Liver (tissue), 9 donors: Measurements from ENCODE around the gene ARHGEF19. TPM values are rescaled to one million over a fixed set of nuclear protein-coding genes. Genes with fewer than 3 reads are reported as not detected.

Experiments
- DNase-seq: peaks from one replicate; pipeline ENCODE4 v3.0.0-alpha.2; 2017; ENCODE audit warnings: low spot score
- H3K27ac ChIP-seq, 2 donors: one replicate each; pipeline ENCODE4 v1.7.0; 2013; ENCODE audit warnings: inconsistent platforms in 2 of 2, low read length in 2 of 2, control low read depth in 1 of 2, low read depth in 1 of 2, mild to moderate bottlenecking in 1 of 2
- H3K27me3 ChIP-seq, 4 donors: one replicate each; pipeline versions ENCODE4 v1.6.1 to v1.7.0; 2013; ENCODE audit warnings: low read length in 3 of 4, inconsistent platforms in 1 of 4, mild to moderate bottlenecking in 1 of 4, moderate library complexity in 1 of 4; ENCODE audit not compliant: control insufficient read depth in 4 of 4, insufficient read depth in 4 of 4
- H3K36me3 ChIP-seq, 4 donors: one replicate each; pipeline versions ENCODE4 v1.6.1 to v1.7.0; 2013; ENCODE audit warnings: low read length in 3 of 4, mild to moderate bottlenecking in 3 of 4, low read depth in 1 of 4, moderate library complexity in 1 of 4; ENCODE audit not compliant: control insufficient read depth in 4 of 4, insufficient read depth in 3 of 4
- H3K4me1 ChIP-seq, 4 donors: one replicate each; pipeline versions ENCODE4 v1.6.1 to v1.7.0; 2013; ENCODE audit warnings: low read length in 3 of 4, mild to moderate bottlenecking in 3 of 4, moderate library complexity in 1 of 4; ENCODE audit not compliant: control insufficient read depth in 4 of 4, insufficient read depth in 4 of 4
- H3K4me3 ChIP-seq, 3 donors: one replicate each; pipeline versions ENCODE4 v1.6.1 to v1.7.0; 2013; ENCODE audit warnings: low read length in 3 of 3, control low read depth in 1 of 3, low read depth in 1 of 3, mild to moderate bottlenecking in 1 of 3
- H3K9ac ChIP-seq, 2 donors: one replicate each; pipeline ENCODE4 v1.7.0; 2013; ENCODE audit warnings: low read length in 2 of 2, mild to moderate bottlenecking in 2 of 2, moderate library complexity in 2 of 2, control low read depth in 1 of 2, low read depth in 1 of 2
- H3K9me3 ChIP-seq, 4 donors: one replicate each; pipeline versions ENCODE4 v1.6.1 to v1.7.0; 2013; ENCODE audit warnings: low read length in 3 of 4; ENCODE audit not compliant: control insufficient read depth in 4 of 4
- EGR1 ChIP-seq, 2 donors: IDR thresholded peaks; 2 replicates each; pipeline ENCODE4 v1.6.1; 2016 to 2018; ENCODE audit warnings: antibody characterized with exemption in 2 of 2, low read depth in 2 of 2
- FOXA1 ChIP-seq: IDR thresholded peaks from 2 replicates; pipeline ENCODE4 v1.6.1; 2016; ENCODE audit warnings: antibody characterized with exemption
- FOXA2 ChIP-seq: IDR thresholded peaks from 2 replicates; pipeline ENCODE4 v1.6.1; 2016; ENCODE audit warnings: antibody characterized with exemption
- GABPA ChIP-seq, 2 donors: IDR thresholded peaks in 1 of 2; conservative IDR thresholded peaks in 1 of 2; 2 replicates each; pipeline ENCODE4 v1.6.1; 2016; ENCODE audit warnings: antibody characterized with exemption in 2 of 2, mild to moderate bottlenecking in 1 of 2, moderate library complexity in 1 of 2
- HNF4A ChIP-seq, 2 donors: conservative IDR thresholded peaks; 2 replicates each; pipeline ENCODE4 v1.6.1; 2016; ENCODE audit warnings: antibody characterized with exemption in 2 of 2, mild to moderate bottlenecking in 2 of 2
- HNF4G ChIP-seq: IDR thresholded peaks from 2 replicates; pipeline ENCODE4 v1.6.1; 2016; ENCODE audit warnings: antibody characterized with exemption
- JUND ChIP-seq, 2 donors: IDR thresholded peaks; 2 replicates each; pipeline ENCODE4 v1.6.1; 2016; ENCODE audit warnings: antibody characterized with exemption in 2 of 2
- NR2F2 ChIP-seq: IDR thresholded peaks from 2 replicates; pipeline ENCODE4 v1.6.1; 2016; ENCODE audit warnings: antibody characterized with exemption
- RAD21 ChIP-seq, 2 donors: IDR thresholded peaks; 2 replicates each; pipeline ENCODE4 v1.6.1; 2016; ENCODE audit warnings: antibody characterized with exemption in 2 of 2, mild to moderate bottlenecking in 2 of 2
- RXRA ChIP-seq, 2 donors: IDR thresholded peaks; 2 replicates each; pipeline ENCODE4 v1.6.1; 2017 to 2018; ENCODE audit warnings: antibody characterized with exemption in 2 of 2, mild to moderate bottlenecking in 1 of 2
- SP1 ChIP-seq: IDR thresholded peaks from 2 replicates; pipeline ENCODE4 v1.6.1; 2018; ENCODE audit warnings: antibody characterized with exemption, mild to moderate bottlenecking
- TAF1 ChIP-seq: conservative IDR thresholded peaks from 2 replicates; pipeline ENCODE4 v1.6.1; 2016; ENCODE audit warnings: antibody characterized with exemption, mild to moderate bottlenecking
- YY1 ChIP-seq: IDR thresholded peaks from 2 replicates; pipeline ENCODE4 v1.6.1; 2016; ENCODE audit warnings: antibody characterized with exemption, mild to moderate bottlenecking
- WGBS: extraction: QIAGEN DNeasy Blood & Tissue Kit; methylation state at CpG from one replicate; pipeline ENCODE4 v1.1.7; 2013; 5-methylcytosine and 5-hydroxymethylcytosine counted together
- polyA plus RNA-seq, 2 donors: library from polyadenylated mRNA; stranded (reverse) in 1 of 2; unstranded in 1 of 2; fragments of 200-250 nt in 1 of 2; fragments of >200 nt in 1 of 2; fragmentation: Nextera tagmentation in 1 of 2; extraction: Ambion mirVana in 1 of 2; gene quantifications; one replicate each; pipeline versions ENCODE4 v1.2.1 to v1.2.3, GENCODE V29; 2013 to 2015
- total RNA-seq, 2 donors: library from RNA; depleted of rRNA; stranded (reverse); fragments of >200 nt; gene quantifications; one replicate each; pipeline ENCODE4 v1.2.3, GENCODE V29; 2014
- TF ChIP-seq, protein P1 (sequence below): IDR thresholded peaks from 2 replicates; pipeline ENCODE4 v1.6.1; 2016; ENCODE audit warnings: antibody characterized with exemption
- TF ChIP-seq, protein P2 (sequence below): IDR thresholded peaks from 2 replicates; pipeline ENCODE4 v1.6.1; 2016; ENCODE audit warnings: antibody characterized with exemption, mild to moderate bottlenecking
- TF ChIP-seq, protein P3 (sequence below): fragments of 150-350 bp; IDR thresholded peaks from 2 replicates; pipeline ENCODE4 v1.5.1; 2017; ENCODE audit warnings: improper control_type of control experiment, low read depth, low read length; ENCODE audit not compliant: missing input control
- TF ChIP-seq, protein P4 (sequence below): IDR thresholded peaks from 2 replicates; pipeline ENCODE4 v1.6.1; 2016; ENCODE audit warnings: antibody characterized with exemption
- donor health status: healthy.
- donor health status: healthy.
- donor health status: healthy.
- donor health status: healthy.
- donor health status: healthy.

ARHGEF19 gene
- total and polyA plus RNA-seq, 4 donors, result 0.79 to 3.2 (median 2.5) TPM

DNA sequence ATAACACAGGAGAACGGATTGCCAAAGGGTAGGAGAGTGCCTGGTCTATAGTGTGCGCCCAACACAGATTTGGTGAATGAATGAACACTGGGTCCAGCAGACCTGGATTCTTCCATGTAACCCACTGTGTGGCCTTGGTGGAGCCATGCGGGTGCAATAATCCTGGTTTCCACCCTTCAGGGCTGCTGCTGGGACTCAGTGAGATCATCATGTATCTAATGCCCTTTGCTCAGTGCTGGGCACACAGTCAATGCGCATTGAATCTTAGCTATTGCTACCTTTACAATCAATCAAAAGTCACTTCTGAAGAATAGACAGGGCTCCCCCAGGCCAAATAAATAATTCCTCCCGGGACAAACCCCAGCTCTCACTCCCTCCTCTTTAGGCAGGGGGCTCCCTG lies 50.7 kb downstream of the ARHGEF19 start:
- TF ChIP-seq, protein P1, sequence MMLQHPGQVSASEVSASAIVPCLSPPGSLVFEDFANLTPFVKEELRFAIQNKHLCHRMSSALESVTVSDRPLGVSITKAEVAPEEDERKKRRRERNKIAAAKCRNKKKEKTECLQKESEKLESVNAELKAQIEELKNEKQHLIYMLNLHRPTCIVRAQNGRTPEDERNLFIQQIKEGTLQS, result no peak
- TF ChIP-seq TAF1 (no peak), SP1 (no peak), GABPA (IDR thresholded peaks at IDR 0.05 in 1 of 2, conservative IDR thresholded peaks at IDR 0.05 in 1 of 2) (no peak), FOXA1 (no peak), NR2F2 (no peak), HNF4A (conservative IDR thresholded peaks at IDR 0.05) (no peak), RXRA (IDR thresholded peaks at IDR 0.05) (no peak), HNF4G (no peak), EGR1 (IDR thresholded peaks at IDR 0.05; ENCODE audit: low read depth in 2 of 2) (no peak), RAD21 (IDR thresholded peaks at IDR 0.05) (no peak), FOXA2 (no peak)
- TF ChIP-seq, protein P2, sequence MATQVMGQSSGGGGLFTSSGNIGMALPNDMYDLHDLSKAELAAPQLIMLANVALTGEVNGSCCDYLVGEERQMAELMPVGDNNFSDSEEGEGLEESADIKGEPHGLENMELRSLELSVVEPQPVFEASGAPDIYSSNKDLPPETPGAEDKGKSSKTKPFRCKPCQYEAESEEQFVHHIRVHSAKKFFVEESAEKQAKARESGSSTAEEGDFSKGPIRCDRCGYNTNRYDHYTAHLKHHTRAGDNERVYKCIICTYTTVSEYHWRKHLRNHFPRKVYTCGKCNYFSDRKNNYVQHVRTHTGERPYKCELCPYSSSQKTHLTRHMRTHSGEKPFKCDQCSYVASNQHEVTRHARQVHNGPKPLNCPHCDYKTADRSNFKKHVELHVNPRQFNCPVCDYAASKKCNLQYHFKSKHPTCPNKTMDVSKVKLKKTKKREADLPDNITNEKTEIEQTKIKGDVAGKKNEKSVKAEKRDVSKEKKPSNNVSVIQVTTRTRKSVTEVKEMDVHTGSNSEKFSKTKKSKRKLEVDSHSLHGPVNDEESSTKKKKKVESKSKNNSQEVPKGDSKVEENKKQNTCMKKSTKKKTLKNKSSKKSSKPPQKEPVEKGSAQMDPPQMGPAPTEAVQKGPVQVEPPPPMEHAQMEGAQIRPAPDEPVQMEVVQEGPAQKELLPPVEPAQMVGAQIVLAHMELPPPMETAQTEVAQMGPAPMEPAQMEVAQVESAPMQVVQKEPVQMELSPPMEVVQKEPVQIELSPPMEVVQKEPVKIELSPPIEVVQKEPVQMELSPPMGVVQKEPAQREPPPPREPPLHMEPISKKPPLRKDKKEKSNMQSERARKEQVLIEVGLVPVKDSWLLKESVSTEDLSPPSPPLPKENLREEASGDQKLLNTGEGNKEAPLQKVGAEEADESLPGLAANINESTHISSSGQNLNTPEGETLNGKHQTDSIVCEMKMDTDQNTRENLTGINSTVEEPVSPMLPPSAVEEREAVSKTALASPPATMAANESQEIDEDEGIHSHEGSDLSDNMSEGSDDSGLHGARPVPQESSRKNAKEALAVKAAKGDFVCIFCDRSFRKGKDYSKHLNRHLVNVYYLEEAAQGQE, result no peak
- TF ChIP-seq, protein P3, sequence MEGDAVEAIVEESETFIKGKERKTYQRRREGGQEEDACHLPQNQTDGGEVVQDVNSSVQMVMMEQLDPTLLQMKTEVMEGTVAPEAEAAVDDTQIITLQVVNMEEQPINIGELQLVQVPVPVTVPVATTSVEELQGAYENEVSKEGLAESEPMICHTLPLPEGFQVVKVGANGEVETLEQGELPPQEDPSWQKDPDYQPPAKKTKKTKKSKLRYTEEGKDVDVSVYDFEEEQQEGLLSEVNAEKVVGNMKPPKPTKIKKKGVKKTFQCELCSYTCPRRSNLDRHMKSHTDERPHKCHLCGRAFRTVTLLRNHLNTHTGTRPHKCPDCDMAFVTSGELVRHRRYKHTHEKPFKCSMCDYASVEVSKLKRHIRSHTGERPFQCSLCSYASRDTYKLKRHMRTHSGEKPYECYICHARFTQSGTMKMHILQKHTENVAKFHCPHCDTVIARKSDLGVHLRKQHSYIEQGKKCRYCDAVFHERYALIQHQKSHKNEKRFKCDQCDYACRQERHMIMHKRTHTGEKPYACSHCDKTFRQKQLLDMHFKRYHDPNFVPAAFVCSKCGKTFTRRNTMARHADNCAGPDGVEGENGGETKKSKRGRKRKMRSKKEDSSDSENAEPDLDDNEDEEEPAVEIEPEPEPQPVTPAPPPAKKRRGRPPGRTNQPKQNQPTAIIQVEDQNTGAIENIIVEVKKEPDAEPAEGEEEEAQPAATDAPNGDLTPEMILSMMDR, result no peak
- TF ChIP-seq, protein P4, sequence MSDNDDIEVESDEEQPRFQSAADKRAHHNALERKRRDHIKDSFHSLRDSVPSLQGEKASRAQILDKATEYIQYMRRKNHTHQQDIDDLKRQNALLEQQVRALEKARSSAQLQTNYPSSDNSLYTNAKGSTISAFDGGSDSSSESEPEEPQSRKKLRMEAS, result no peak
- Histone ChIP-seq H3K27me3 (no peaks in the 10 kb centered on the region), H3K27ac (no peak overlapping the region), H3K9me3 (no peaks in the 10 kb centered on the region), H3K9ac (no peak overlapping the region), H3K4me3 (no peak overlapping the region), H3K36me3 (no peaks in the 10 kb centered on the region), H3K4me1 (peaks cover 0 to 2% (median 0%) of the 10 kb centered on the region in 4 donors)
- no peak for DNase-seq
- WGBS, result 83% methylated on average over 5 of the region's 5 CpGs

DNA sequence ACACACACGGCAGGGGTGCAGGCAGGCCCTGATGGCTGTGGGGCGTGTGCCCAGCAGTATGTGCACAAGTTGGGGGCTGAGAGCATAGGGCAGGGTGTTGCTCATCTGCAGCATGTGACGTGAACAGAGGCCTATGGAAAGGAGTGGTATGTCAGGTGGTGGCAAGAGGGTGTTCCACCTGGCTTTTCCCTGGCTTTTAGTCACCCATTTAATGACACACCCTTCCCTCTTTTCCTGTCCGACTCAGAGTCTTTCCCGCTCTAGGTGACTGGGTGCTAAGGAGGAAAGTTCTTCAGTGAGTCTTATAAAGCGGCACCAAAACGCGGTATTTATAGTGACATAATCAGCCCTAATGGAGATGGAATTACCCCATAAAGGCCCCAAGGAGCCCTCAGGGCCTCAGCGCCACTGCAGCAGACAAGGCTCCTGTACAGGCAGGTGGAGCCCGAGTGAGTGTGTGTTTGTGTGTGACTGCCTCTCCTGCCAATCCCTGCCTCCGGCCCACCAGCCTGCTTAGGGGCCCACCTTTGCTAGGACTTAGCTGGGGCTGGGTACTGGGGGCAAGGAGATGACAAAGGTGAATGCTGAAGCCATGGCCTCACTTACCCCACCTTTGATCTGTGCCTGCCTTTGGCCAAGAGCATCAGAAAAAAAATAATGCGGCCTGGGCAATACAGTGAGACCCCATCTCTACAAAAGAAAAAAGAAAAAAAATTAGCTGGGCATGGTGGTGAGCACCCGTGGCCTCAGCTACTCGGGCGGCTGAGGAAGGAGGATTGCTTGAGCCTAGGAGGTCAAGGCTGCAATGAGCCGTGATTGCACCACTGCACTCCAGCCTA lies 53.2 kb downstream of the ARHGEF19 start:
- 86% methylated on average over 16 of the region's 16 CpGs for WGBS
- TF ChIP-seq JUND (IDR thresholded peaks at IDR 0.05) (no peak), RXRA (IDR thresholded peaks at IDR 0.05) (no peak), YY1 (no peak), GABPA (IDR thresholded peaks at IDR 0.05 in 1 of 2, conservative IDR thresholded peaks at IDR 0.05 in 1 of 2) (no peak), NR2F2 (no peak), TAF1 (no peak), HNF4A (conservative IDR thresholded peaks at IDR 0.05) (no peak), FOXA1 (no peak)
- TF ChIP-seq, protein P3, result no peak
- TF ChIP-seq, protein P2, result no peak
- TF ChIP-seq, protein P4, result no peak
- Histone ChIP-seq H3K36me3 (no peaks in the 10 kb centered on the region), H3K9me3 (no peaks in the 10 kb centered on the region), H3K27ac (no peak overlapping the region), H3K4me1 (peaks cover under 1 to 8% (median 5%) of the 10 kb centered on the region in 4 donors), H3K9ac (no peak overlapping the region), H3K27me3 (no peaks in the 10 kb centered on the region), H3K4me3 (no peak overlapping the region)
- no peak for DNase-seq
